Fibroblast of peridontal ligament (primary cell): Measurements from ENCODE around the gene LTBR.
"Not testable (repeated sequence)": the region's sequence is repeated elsewhere in the genome, so short reads cannot be mapped to it uniquely, and the experiment has no call there.

Experiments used
- DNase-seq: peaks from one replicate; pipeline ENCODE4 v3.0.0-alpha.2; 2010; ENCODE audit errors: extremely low read depth

The LTBR gene

GRCh38 chr12:6425590-6426531, 41.9 kb downstream of the LTBR start:
- DNase-seq: no peak

GRCh38 chr12:6426882-6427671, 43.1 kb downstream of the LTBR start:
- no peak for DNase-seq

- DNase-seq: not testable (repeated sequence)
These were observed 43.8 kb downstream of the LTBR start for GRCh38 chr12:6427796-6428195.

DNA sequence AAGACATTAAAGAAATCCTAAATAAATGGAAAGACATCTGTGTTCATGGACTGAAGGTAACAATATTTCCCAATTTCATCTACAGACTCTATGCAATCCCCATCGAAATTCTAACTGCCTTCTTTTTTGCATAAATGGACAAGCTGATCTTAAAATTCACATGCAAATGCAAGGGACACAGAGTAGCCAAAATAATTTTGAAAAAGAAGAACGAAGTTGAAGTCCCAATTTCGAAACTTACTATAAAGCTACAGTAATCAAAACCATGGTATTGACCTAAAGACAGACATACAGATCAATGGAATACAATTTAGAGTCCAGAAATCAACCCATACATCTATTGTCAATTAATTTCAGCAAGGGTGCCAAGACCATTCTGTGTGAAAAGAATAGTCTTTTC, 44.4 kb downstream of the LTBR start:
- no peak for DNase-seq

DNA sequence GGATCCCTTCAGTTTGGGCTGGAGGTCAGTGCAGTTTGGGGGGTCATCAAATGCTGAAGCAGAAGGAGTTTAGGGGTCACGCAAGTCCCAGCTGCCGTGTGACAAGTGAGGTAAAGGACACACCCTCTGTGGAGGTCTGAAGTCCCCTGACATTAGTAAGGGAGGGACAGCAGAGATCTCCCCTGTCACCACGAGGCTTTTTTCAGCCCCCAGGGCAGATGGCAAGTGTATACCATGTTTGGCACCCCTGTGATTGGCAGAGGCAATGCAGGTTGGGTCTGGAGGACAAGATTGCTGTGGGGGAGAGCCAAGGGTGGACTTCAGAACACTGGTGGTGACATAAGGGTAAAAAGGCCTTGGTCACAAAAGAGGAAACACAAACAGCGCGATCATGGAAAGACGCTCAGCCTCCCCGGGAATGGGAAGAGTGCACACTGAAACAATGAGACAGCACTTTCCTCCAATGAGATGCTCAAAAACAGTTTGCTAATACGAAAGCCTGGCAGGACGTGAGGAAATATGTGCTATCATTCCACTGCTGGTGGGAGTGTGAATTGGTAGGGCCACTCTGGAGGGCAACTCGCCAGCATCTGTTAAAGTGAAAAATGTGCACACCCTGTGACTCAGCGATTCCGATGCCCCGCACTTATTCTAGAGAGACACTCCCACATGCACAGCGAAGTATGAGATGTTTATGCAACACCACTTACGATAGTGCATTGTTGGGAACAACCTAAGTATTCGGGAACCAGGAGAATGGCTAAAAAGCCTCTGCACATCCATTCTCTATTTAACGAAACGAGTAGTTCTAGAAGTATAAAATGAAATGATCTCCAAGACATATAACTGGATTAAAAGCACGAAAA, 46.4 kb downstream of the LTBR start:
- peak; percentile 98 for DNase-seq

GRCh38 chr12:6432991-6433390, 49.0 kb downstream of the LTBR start:
- no peak for DNase-seq

DNA sequence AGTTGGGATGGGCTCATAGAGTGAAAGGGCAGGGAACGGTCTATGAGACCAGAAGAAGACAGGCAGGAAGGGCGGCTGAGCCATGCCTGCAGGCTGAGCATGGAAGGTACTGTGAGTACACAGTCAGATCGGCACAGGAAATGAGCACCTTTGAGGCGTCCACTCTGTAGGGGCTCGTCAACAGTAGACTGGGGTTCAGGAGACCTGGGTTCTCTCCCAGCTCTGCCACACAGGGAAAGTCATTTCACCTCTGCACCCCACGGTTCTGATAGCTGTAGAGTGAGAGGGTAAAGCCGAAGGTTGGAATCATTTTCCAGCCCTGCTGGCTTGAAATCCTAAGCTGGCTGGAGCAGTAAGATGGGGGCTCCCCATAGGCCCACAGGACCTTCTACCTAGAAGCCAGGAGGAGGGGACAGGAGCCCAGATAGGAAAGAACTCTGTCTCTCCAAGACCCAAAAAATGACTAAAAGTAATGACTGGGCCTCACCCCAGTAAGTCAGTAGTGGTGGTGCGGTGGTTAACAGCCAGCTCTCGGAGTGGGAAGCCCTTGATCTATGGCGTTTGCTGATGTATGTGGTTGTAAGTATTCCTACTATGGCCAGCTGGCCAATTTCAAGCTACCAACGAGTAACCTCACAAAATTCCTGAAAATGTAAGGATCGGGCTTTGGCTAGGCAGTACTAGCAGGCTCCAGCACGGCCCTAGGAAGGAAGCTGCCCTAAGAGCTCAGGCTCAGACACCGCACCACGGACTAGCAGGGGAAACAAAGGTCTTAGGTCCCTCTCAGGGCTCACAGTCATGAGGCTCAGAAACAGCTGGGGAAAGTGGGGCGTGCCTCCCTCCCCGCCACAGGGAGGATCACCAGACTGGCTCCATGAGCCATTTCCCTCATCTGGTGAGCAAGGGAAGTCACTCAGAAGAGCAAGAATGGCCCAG, 50.5 kb downstream of the LTBR start:
- no peak for DNase-seq

DNA sequence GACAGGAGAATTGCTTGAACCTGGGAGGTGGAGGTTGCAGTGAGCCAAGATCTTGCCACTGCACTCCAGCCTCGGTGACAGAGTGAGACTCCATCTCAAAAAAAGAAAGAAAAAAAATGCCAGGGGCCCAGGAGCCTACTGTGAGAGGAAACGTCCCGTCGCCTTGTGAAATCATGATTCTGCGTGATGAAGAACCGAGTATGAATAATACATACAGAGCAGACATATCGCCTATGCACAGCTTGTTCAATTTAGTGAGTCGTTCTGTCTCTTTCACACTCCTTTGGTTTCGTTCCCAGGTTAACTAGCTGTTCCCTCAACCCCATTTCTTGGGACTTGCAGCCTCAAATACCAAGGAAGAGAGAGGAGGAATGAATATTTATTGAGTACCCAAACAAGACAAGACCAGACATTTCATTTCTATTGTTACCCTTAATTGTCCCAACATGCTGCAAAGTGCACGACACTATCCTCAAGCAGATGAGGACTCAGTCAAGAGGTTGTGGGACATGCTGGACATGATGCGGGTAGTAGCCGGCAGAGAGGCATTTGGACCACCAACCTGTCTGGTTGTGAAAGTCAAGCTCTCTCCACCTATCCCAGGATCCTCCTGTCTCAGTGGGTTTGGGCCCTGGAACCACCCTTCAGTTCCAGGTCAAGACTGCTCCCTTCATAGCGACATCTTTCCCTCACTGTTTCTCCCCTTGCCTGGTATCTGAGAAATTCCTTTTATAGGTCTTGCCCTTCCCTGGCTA, 52.2 kb downstream of the LTBR start:
- DNase-seq: no peak

GRCh38 chr12:6437586-6437985, 53.6 kb downstream of the LTBR start:
- DNase-seq: no peak

DNA sequence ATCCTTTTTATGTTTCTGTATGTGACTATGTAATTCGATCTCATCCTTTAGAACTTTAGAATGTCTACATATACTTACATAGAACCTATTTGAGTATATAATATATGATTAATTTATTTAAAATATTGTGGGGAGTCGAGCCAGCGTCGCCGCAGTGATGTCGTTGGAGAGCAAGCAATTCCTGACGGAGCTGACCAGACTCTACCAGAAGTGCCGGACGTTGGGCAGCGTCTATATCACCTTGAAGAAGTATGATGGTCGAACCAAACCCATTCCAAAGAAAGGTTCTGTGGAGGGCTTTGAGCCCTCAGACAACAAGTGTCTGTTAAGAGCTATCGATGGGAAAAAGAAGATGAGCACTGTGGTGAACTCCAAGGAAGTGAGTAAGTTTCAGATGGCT, 54.4 kb downstream of the LTBR start:
- DNase-seq: no peak

GRCh38 chr12:6440391-6440790, 56.4 kb downstream of the LTBR start:
- DNase-seq: no peak
